GM12878 (cell line): ENCODE data around the gene FFAR3. TPM values are rescaled to one million over a fixed set of nuclear protein-coding genes. Genes with fewer than 3 reads are reported as not detected.

Experiments used
- microRNA-seq: library from miRNA; unstranded; fragments of <30 nt; microRNA quantifications from one replicate; pipeline ENCODE4, GENCODE V29; 2018
- polyA plus RNA-seq, 11 experiments: library from polyadenylated mRNA; depleted of rRNA in 4 of 11; unstranded in 6 of 11; stranded (reverse) in 5 of 11; fragments of >200 nt; fragmentation: Nextera tagmentation in 4 of 11; fragmentation: Illumina TruSeq in 1 of 11; extraction: Ambion mirVana in 4 of 11; extraction: Trizol in 1 of 11; gene quantifications; 1 replicate in 1 of 11; 2 replicates in 10 of 11; pipeline versions ENCODE4 v1.2.1 to v1.2.3, GENCODE V29; 2011 to 2016; ENCODE audit warnings: inconsistent platforms in 2 of 11, missing spikeins in 2 of 11, low read depth in 1 of 11
- total RNA-seq, 4 experiments: library from RNA; depleted of rRNA in 3 of 4; stranded (reverse); fragments of >200 nt in 3 of 4; fragmentation: Illumina TruSeq in 1 of 4; extraction: Trizol in 1 of 4; gene quantifications; 2 replicates each; pipeline versions ENCODE4 v1.2.1 to v1.2.3, GENCODE V29; 2013 to 2021

FFAR3 gene
- total and polyA plus RNA-seq, 10 of the 15 experiments (the other 5 are each of a cell fraction or from before 2014, with no cell fraction given), result 0.15 to 0.18 TPM; not detected in 8

Small RNA genes within 50 kb of the gene (microRNA-seq; reads per million reads assigned to microRNA genes)
- 6.6 reads per million, percentile 35 among the genes with 10 or more reads in this experiment for gene MIR5196

Other genes starting within 250 kb of the FFAR3 start
Only the 7 nearest of the 21 such genes appear.
- gene USF2, start 89.5 kb upstream of the FFAR3 start, total RNA-seq (2014; rRNA removed), result 80.2 and 94.2 TPM in 2 replicates
- 49.2 and 62.2 TPM in 2 replicates for gene USF2, start 89.5 kb upstream of the FFAR3 start, total RNA-seq (2014; rRNA removed; fragmentation: Illumina TruSeq; extraction: Trizol)
- gene USF2, start 89.5 kb upstream of the FFAR3 start, total RNA-seq (2021), result 131 and 143 TPM in 2 replicates
- 108 and 157 TPM in 2 replicates for gene USF2, start 89.5 kb upstream of the FFAR3 start, polyA plus RNA-seq (2011; rRNA removed)
- gene USF2, start 89.5 kb upstream of the FFAR3 start, polyA plus RNA-seq (2014; fragmentation: Illumina TruSeq; extraction: Trizol), result 47.1 and 68.9 TPM in 2 replicates
- gene USF2, start 89.5 kb upstream of the FFAR3 start, polyA plus RNA-seq (2014; fragmentation: Nextera tagmentation; extraction: Ambion mirVana), result 1 to 10 TPM in 1 of 2 experiments, under 1 TPM in 1; 0.56 to 2.1 TPM
- gene USF2, start 89.5 kb upstream of the FFAR3 start, polyA plus RNA-seq (2014; rRNA removed), result 131 and 157 TPM in 2 replicates
- 10 to 100 TPM; 13.4 to 13.6 TPM for gene USF2, start 89.5 kb upstream of the FFAR3 start, polyA plus RNA-seq (2016; fragmentation: Nextera tagmentation; extraction: Ambion mirVana)
- 0.45 TPM in 1 of 2 replicates, not detected in the other for gene HAMP, start 75.9 kb upstream of the FFAR3 start, total RNA-seq (2014; rRNA removed)
- gene HAMP, start 75.9 kb upstream of the FFAR3 start, total RNA-seq (2014; rRNA removed; fragmentation: Illumina TruSeq; extraction: Trizol), result 0.36 TPM in 1 of 2 replicates, not detected in the other
- gene HAMP, start 75.9 kb upstream of the FFAR3 start, total RNA-seq (2021), result not detected in 2 replicates
- 0.03 TPM in 1 of 2 replicates, not detected in the other for gene HAMP, start 75.9 kb upstream of the FFAR3 start, polyA plus RNA-seq (2011; rRNA removed)
- 0.10 TPM in 1 of 2 replicates, not detected in the other for gene HAMP, start 75.9 kb upstream of the FFAR3 start, polyA plus RNA-seq (2014; fragmentation: Illumina TruSeq; extraction: Trizol)
- gene HAMP, start 75.9 kb upstream of the FFAR3 start, polyA plus RNA-seq (2014; fragmentation: Nextera tagmentation; extraction: Ambion mirVana), result under 1 TPM; 0.58 to 0.71 TPM
- 0.53 TPM in 1 of 2 replicates, not detected in the other for gene HAMP, start 75.9 kb upstream of the FFAR3 start, polyA plus RNA-seq (2014; rRNA removed)
- under 1 TPM; 0.23 to 0.63 TPM for gene HAMP, start 75.9 kb upstream of the FFAR3 start, polyA plus RNA-seq (2016; fragmentation: Nextera tagmentation; extraction: Ambion mirVana)
- gene MAG, start 66.3 kb upstream of the FFAR3 start, total RNA-seq (2014; rRNA removed), result 0.11 and 0.17 TPM in 2 replicates
- 0.05 and 0.09 TPM in 2 replicates for gene MAG, start 66.3 kb upstream of the FFAR3 start, total RNA-seq (2014; rRNA removed; fragmentation: Illumina TruSeq; extraction: Trizol)
- 0.27 and 0.56 TPM in 2 replicates for gene MAG, start 66.3 kb upstream of the FFAR3 start, total RNA-seq (2021)
- 0.03 and 0.23 TPM in 2 replicates for gene MAG, start 66.3 kb upstream of the FFAR3 start, polyA plus RNA-seq (2011; rRNA removed)
- 0.06 TPM in 2 replicates for gene MAG, start 66.3 kb upstream of the FFAR3 start, polyA plus RNA-seq (2014; fragmentation: Illumina TruSeq; extraction: Trizol)
- not detected for gene MAG, start 66.3 kb upstream of the FFAR3 start, polyA plus RNA-seq (2014; fragmentation: Nextera tagmentation; extraction: Ambion mirVana)
- gene MAG, start 66.3 kb upstream of the FFAR3 start, polyA plus RNA-seq (2014; rRNA removed), result 0.63 and 0.82 TPM in 2 replicates
- under 1 TPM; 0.16 to 0.23 TPM for gene MAG, start 66.3 kb upstream of the FFAR3 start, polyA plus RNA-seq (2016; fragmentation: Nextera tagmentation; extraction: Ambion mirVana)
- gene CD22, start 29.3 kb upstream of the FFAR3 start, total RNA-seq (2014; rRNA removed), result 238 and 245 TPM in 2 replicates
- gene CD22, start 29.3 kb upstream of the FFAR3 start, total RNA-seq (2014; rRNA removed; fragmentation: Illumina TruSeq; extraction: Trizol), result 124 and 140 TPM in 2 replicates
- gene CD22, start 29.3 kb upstream of the FFAR3 start, total RNA-seq (2021), result 261 and 294 TPM in 2 replicates
- gene CD22, start 29.3 kb upstream of the FFAR3 start, polyA plus RNA-seq (2011; rRNA removed), result 216 and 271 TPM in 2 replicates
- 288 and 344 TPM in 2 replicates for gene CD22, start 29.3 kb upstream of the FFAR3 start, polyA plus RNA-seq (2014; fragmentation: Illumina TruSeq; extraction: Trizol)
- gene CD22, start 29.3 kb upstream of the FFAR3 start, polyA plus RNA-seq (2014; fragmentation: Nextera tagmentation; extraction: Ambion mirVana), result 10 to 100 TPM; 23.0 to 24.4 TPM
- gene CD22, start 29.3 kb upstream of the FFAR3 start, polyA plus RNA-seq (2014; rRNA removed), result 316 and 325 TPM in 2 replicates
- gene CD22, start 29.3 kb upstream of the FFAR3 start, polyA plus RNA-seq (2016; fragmentation: Nextera tagmentation; extraction: Ambion mirVana), result 10 to 100 TPM; 78.2 to 81.0 TPM
- gene FFAR1, start 10.6 kb upstream of the FFAR3 start, total RNA-seq (2014; rRNA removed), result 0.27 and 0.28 TPM in 2 replicates
- gene FFAR1, start 10.6 kb upstream of the FFAR3 start, total RNA-seq (2014; rRNA removed; fragmentation: Illumina TruSeq; extraction: Trizol), result 0.13 TPM in 1 of 2 replicates, not detected in the other
- gene FFAR1, start 10.6 kb upstream of the FFAR3 start, total RNA-seq (2021), result 0.43 and 0.62 TPM in 2 replicates
- 0.13 and 0.15 TPM in 2 replicates for gene FFAR1, start 10.6 kb upstream of the FFAR3 start, polyA plus RNA-seq (2011; rRNA removed)
- gene FFAR1, start 10.6 kb upstream of the FFAR3 start, polyA plus RNA-seq (2014; fragmentation: Illumina TruSeq; extraction: Trizol), result 0.10 TPM in 1 of 2 replicates, not detected in the other
- gene FFAR1, start 10.6 kb upstream of the FFAR3 start, polyA plus RNA-seq (2014; fragmentation: Nextera tagmentation; extraction: Ambion mirVana), result under 1 TPM; 0.05 to 0.07 TPM
- gene FFAR1, start 10.6 kb upstream of the FFAR3 start, polyA plus RNA-seq (2014; rRNA removed), result 0.32 and 0.51 TPM in 2 replicates
- gene FFAR1, start 10.6 kb upstream of the FFAR3 start, polyA plus RNA-seq (2016; fragmentation: Nextera tagmentation; extraction: Ambion mirVana), result not detected
- gene GPR42, start 12.6 kb downstream of the FFAR3 start, total RNA-seq (2014; rRNA removed), result not detected in 2 replicates
- not detected in 2 replicates for gene GPR42, start 12.6 kb downstream of the FFAR3 start, total RNA-seq (2014; rRNA removed; fragmentation: Illumina TruSeq; extraction: Trizol)
- 0.13 TPM in 1 of 2 replicates, not detected in the other for gene GPR42, start 12.6 kb downstream of the FFAR3 start, total RNA-seq (2021)
- not detected in 2 replicates for gene GPR42, start 12.6 kb downstream of the FFAR3 start, polyA plus RNA-seq (2011; rRNA removed)
- gene GPR42, start 12.6 kb downstream of the FFAR3 start, polyA plus RNA-seq (2014; fragmentation: Illumina TruSeq; extraction: Trizol), result not detected in 2 replicates
- gene GPR42, start 12.6 kb downstream of the FFAR3 start, polyA plus RNA-seq (2014; fragmentation: Nextera tagmentation; extraction: Ambion mirVana), result not detected
- not detected in 2 replicates for gene GPR42, start 12.6 kb downstream of the FFAR3 start, polyA plus RNA-seq (2014; rRNA removed)
- gene GPR42, start 12.6 kb downstream of the FFAR3 start, polyA plus RNA-seq (2016; fragmentation: Nextera tagmentation; extraction: Ambion mirVana), result not detected
- gene FFAR2, start 89.8 kb downstream of the FFAR3 start, total RNA-seq (2014; rRNA removed), result 2.8 and 2.9 TPM in 2 replicates
- gene FFAR2, start 89.8 kb downstream of the FFAR3 start, total RNA-seq (2014; rRNA removed; fragmentation: Illumina TruSeq; extraction: Trizol), result 1.9 and 2.5 TPM in 2 replicates
- 2.3 and 2.8 TPM in 2 replicates for gene FFAR2, start 89.8 kb downstream of the FFAR3 start, total RNA-seq (2021)
- gene FFAR2, start 89.8 kb downstream of the FFAR3 start, polyA plus RNA-seq (2011; rRNA removed), result 0.05 and 0.06 TPM in 2 replicates
- gene FFAR2, start 89.8 kb downstream of the FFAR3 start, polyA plus RNA-seq (2014; fragmentation: Illumina TruSeq; extraction: Trizol), result 2.5 and 4.0 TPM in 2 replicates
- 1 to 10 TPM; 1.8 to 3.1 TPM for gene FFAR2, start 89.8 kb downstream of the FFAR3 start, polyA plus RNA-seq (2014; fragmentation: Nextera tagmentation; extraction: Ambion mirVana)
- gene FFAR2, start 89.8 kb downstream of the FFAR3 start, polyA plus RNA-seq (2014; rRNA removed), result 2.8 and 3.1 TPM in 2 replicates
- gene FFAR2, start 89.8 kb downstream of the FFAR3 start, polyA plus RNA-seq (2016; fragmentation: Nextera tagmentation; extraction: Ambion mirVana), result 1 to 10 TPM in 1 of 2 experiments, under 1 TPM in 1; 0.53 to 1.1 TPM